HG03280 (cell line): ENCODE measurements around the gene TFF2.

Source experiments
- ATAC-seq: cut with Tn5 transposase; IDR thresholded peaks from one replicate; pipeline ENCODE4 v1.9.1; 2021; ENCODE audit warnings: mild to moderate bottlenecking, moderate library complexity; ENCODE audit not compliant: unreplicated experiment

Gene TFF2

GRCh38 chr21:42347601-42348327 is 3.0 kb downstream of the TFF2 start:
- ATAC-seq = no peak

GRCh38 chr21:42346866-42347600 is 3.8 kb downstream of the TFF2 start:
- no peak for ATAC-seq

- no peak for ATAC-seq
Observed at GRCh38 chr21:42346441-42346840, 4.4 kb downstream of the TFF2 start.

- no peak for ATAC-seq
Observed at GRCh38 chr21:42344631-42345030, 6.2 kb downstream of the TFF2 start.

GRCh38 chr21:42343963-42344510 is 6.8 kb downstream of the TFF2 start:
- ATAC-seq = no peak

- no peak for ATAC-seq
Observed at GRCh38 chr21:42343556-42343955, 7.2 kb downstream of the TFF2 start.

GRCh38 chr21:42343101-42343500 is 7.7 kb downstream of the TFF2 start:
- no peak for ATAC-seq

GRCh38 chr21:42341776-42342542 is 8.8 kb downstream of the TFF2 start:
- no peak for ATAC-seq

- ATAC-seq = no peak
Observed at GRCh38 chr21:42340187-42341050, 10.4 kb downstream of the TFF2 start.

GRCh38 chr21:42338729-42339715 is 11.8 kb downstream of the TFF2 start:
- no peak for ATAC-seq

GRCh38 chr21:42337830-42338728 is 12.7 kb downstream of the TFF2 start:
- ATAC-seq = no peak

GRCh38 chr21:42337276-42337675 is 13.5 kb downstream of the TFF2 start:
- ATAC-seq = no peak

GRCh38 chr21:42336054-42336453 is 14.7 kb downstream of the TFF2 start:
- ATAC-seq = no peak

GRCh38 chr21:42332557-42333317 is 18.1 kb downstream of the TFF2 start:
- ATAC-seq = no peak

- ATAC-seq = no peak
Observed at GRCh38 chr21:42331660-42332059, 19.1 kb downstream of the TFF2 start.

GRCh38 chr21:42330380-42331371 is 20.1 kb downstream of the TFF2 start:
- ATAC-seq = no peak
